HL-60 (cell line): ENCODE data around the gene FBXL7.

Source experiments
- DNase-seq, 2 experiments: peaks; one replicate each; pipeline ENCODE4 v3.0.0-alpha.2; 2010 to 2020; ENCODE audit warnings: low read depth in 1 of 2, low spot score in 1 of 2
- H3K27ac ChIP-seq: fragments of 250-450 bp; sonication (Bioruptor Pico); replicated peaks from 2 replicates; pipeline ENCODE4 v1.5.1; 2020; ENCODE audit warnings: mild to moderate bottlenecking, moderate library complexity
- H3K27me3 ChIP-seq: fragments of 250-450 bp; sonication (Bioruptor Pico); 2 replicates; pipeline ENCODE4 v1.5.1; 2021; ENCODE audit warnings: mild to moderate bottlenecking, moderate library complexity; ENCODE audit not compliant: insufficient read depth, poor library complexity, severe bottlenecking
- H3K4me3 ChIP-seq: replicated peaks from 2 replicates; pipeline ENCODE4 v1.5.1; 2011; ENCODE audit warnings: mild to moderate bottlenecking, control low read depth, low read length; ENCODE audit not compliant: insufficient read depth
- CTCF ChIP-seq: IDR thresholded peaks from one replicate; pipeline ENCODE4 v1.5.1; 2011; ENCODE audit warnings: low read length, control low read depth, inconsistent platforms; ENCODE audit not compliant: insufficient read depth
- GABPA ChIP-seq: IDR thresholded peaks from 2 replicates; pipeline ENCODE4 v1.6.1; 2012; ENCODE audit warnings: low read depth
- POLR2AphosphoS5 ChIP-seq: IDR thresholded peaks from 2 replicates; pipeline ENCODE4 v1.6.1; 2012; ENCODE audit warnings: low read depth
- REST ChIP-seq: IDR thresholded peaks from 2 replicates; pipeline ENCODE4 v1.6.1; 2012; ENCODE audit warnings: low read depth; ENCODE audit not compliant: insufficient replicate concordance
- SPI1 ChIP-seq: IDR thresholded peaks from 2 replicates; pipeline ENCODE4 v1.6.1; 2012; ENCODE audit warnings: low read depth, mild to moderate bottlenecking, borderline replicate concordance

The FBXL7 gene

GRCh38 chr5:15850939-15851341 is 351.0 kb downstream of the FBXL7 start:
- Histone ChIP-seq H3K4me3 (no peak overlapping the region), H3K27ac (no peak overlapping the region), H3K27me3 (no peaks in the 10 kb centered on the region)
- no peak for DNase-seq
- no peak for TF ChIP-seq GABPA
- TF ChIP-seq CTCF, result no peak
- no peak for TF ChIP-seq POLR2AphosphoS5
- no peak for TF ChIP-seq SPI1
- TF ChIP-seq REST, result no peak

GRCh38 chr5:15852217-15852616 is 352.2 kb downstream of the FBXL7 start:
- no peaks in the 10 kb centered on the region for H3K27me3 ChIP-seq

GRCh38 chr5:15852949-15853348 is 353.0 kb downstream of the FBXL7 start:
- Histone ChIP-seq H3K4me3 (no peak overlapping the region), H3K27me3 (no peaks in the 10 kb centered on the region), H3K27ac (no peak overlapping the region)
- no peak for DNase-seq
- TF ChIP-seq CTCF, result no peak
- TF ChIP-seq GABPA, result no peak
- no peak for TF ChIP-seq POLR2AphosphoS5
- TF ChIP-seq REST, result no peak
- no peak for TF ChIP-seq SPI1

More at GRCh38 chr5:15852217-15852616, 352.2 kb downstream of the FBXL7 start:
- Histone ChIP-seq H3K27ac (no peak overlapping the region), H3K4me3 (no peak overlapping the region)
- TF ChIP-seq SPI1 (no peak), REST (no peak), CTCF (no peak), GABPA (no peak), POLR2AphosphoS5 (no peak)
- no peak for DNase-seq
